GM12878 (cell line): ENCODE measurements around the gene PNMT. TPM values are rescaled to one million over a fixed set of nuclear protein-coding genes. Genes with fewer than 3 reads are reported as not detected.

Source experiments
- ATAC-seq: fragments of 200-7000 bp; cut with Tn5 transposase; 3 replicates; pipeline ENCODE4 v1.9.1; 2020; ENCODE audit warnings: mild to moderate bottlenecking, moderate library complexity
- BruUV-seq: library from RNA; stranded (reverse); fragments of 400-500 nt; replicated peaks from 2 replicates; lab custom pipeline; 2021; lab: Mats Ljungman, UMichigan
- CTCF ChIA-PET: fragments of 300-600 bp; sonication (Branson Sonifier 250); formaldehyde crosslinking; extraction: SDS; loops from one replicate; lab custom pipeline; 2021; ENCODE audit warnings: inconsistent platforms; lab: Yijun Ruan, JAX
- POLR2A ChIA-PET: fragments of 350-600 bp; formaldehyde crosslinking; extraction: SDS; loops from one replicate; lab custom pipeline; 2021; ENCODE audit warnings: inconsistent platforms; lab: Charles Lee
- RAD21 ChIA-PET: fragments of 300-600 bp; sonication (Branson Sonifier 250); formaldehyde crosslinking; loops from one replicate; lab custom pipeline; 2023; ENCODE audit warnings: antibody characterized with exemption; ENCODE audit not compliant: unreplicated experiment; lab: Charles Lee
- SMC1A ChIA-PET: fragments of 300-600 bp; sonication (Branson Sonifier 250); formaldehyde crosslinking; loops from one replicate; lab custom pipeline; 2023; ENCODE audit not compliant: unreplicated experiment, uncharacterized antibody; lab: Charles Lee
- DNase-seq: peaks from one replicate; pipeline ENCODE4 v3.0.0-alpha.2; 2011; ENCODE audit warnings: low read depth, low spot score
- FAIRE-seq: peaks from 3 replicates; lab custom pipeline; 2011; peaks lifted over from hg19 to GRCh38; lab: Jason Lieb, UNC
- H2AFZ ChIP-seq: 2 replicates; pipeline ENCODE4 v1.6.0; 2011; ENCODE audit warnings: low read depth, low read length, control low read depth; ENCODE audit not compliant: control insufficient read depth
- H3K27ac ChIP-seq: 2 replicates; pipeline ENCODE4 v1.5.1; 2011; ENCODE audit warnings: control low read depth; ENCODE audit not compliant: control insufficient read depth, insufficient read depth
- H3K27me3 ChIP-seq, 2 experiments: replicated peaks in 1 of 2; 2 replicates each; pipeline versions ENCODE4 v1.6.0 to v1.6.1; 2011; ENCODE audit warnings: low read length in 1 of 2; ENCODE audit not compliant: control insufficient read depth in 2 of 2, insufficient read depth in 2 of 2
- H3K36me3 ChIP-seq, 2 experiments: 2 replicates each; pipeline ENCODE4 v1.5.1; 2011; ENCODE audit warnings: low read length in 1 of 2; ENCODE audit not compliant: control insufficient read depth in 2 of 2, insufficient read depth in 2 of 2
- H3K4me1 ChIP-seq: 2 replicates; pipeline ENCODE4 v1.6.1; 2011; ENCODE audit warnings: mild to moderate bottlenecking, low read length, moderate library complexity, mixed read lengths; ENCODE audit not compliant: control insufficient read depth, insufficient read depth
- H3K4me2 ChIP-seq: 2 replicates; pipeline ENCODE4 v1.6.0; 2011; ENCODE audit warnings: control low read depth; ENCODE audit not compliant: control insufficient read depth, insufficient read depth
- H3K4me3 ChIP-seq: fragments of 200-600 bp; sonication (generic); 2 replicates; pipeline ENCODE4 v1.5.1; 2016
- H3K79me2 ChIP-seq: 2 replicates; pipeline ENCODE4 v1.6.0; 2011; ENCODE audit warnings: low read length; ENCODE audit not compliant: control insufficient read depth, insufficient read depth
- H3K9ac ChIP-seq: 2 replicates; pipeline ENCODE4 v1.8.0; 2011; ENCODE audit warnings: low read length, control low read depth, mixed read lengths; ENCODE audit not compliant: control insufficient read depth, insufficient read depth
- H3K9me3 ChIP-seq: replicated peaks from 3 replicates; pipeline ENCODE4 v1.5.1; 2011; ENCODE audit warnings: mild to moderate bottlenecking, low read length; ENCODE audit not compliant: control insufficient read depth, insufficient read depth
- H4K20me1 ChIP-seq: 2 replicates; pipeline ENCODE4 v1.6.0; 2011; ENCODE audit not compliant: control insufficient read depth, insufficient read depth
- ELK1 ChIP-seq: IDR thresholded peaks from 2 replicates; pipeline ENCODE4 v1.6.1; 2012; ENCODE audit warnings: low read depth, low read length, improper control_type of control experiment
- IRF4 ChIP-seq: IDR thresholded peaks from 2 replicates; pipeline ENCODE4 v1.6.1; 2011; ENCODE audit warnings: low read depth, low read length
- PAX5 ChIP-seq: IDR thresholded peaks from 2 replicates; pipeline ENCODE4 v1.6.1; 2011; ENCODE audit warnings: low read depth, low read length, borderline replicate concordance
- REST ChIP-seq: IDR thresholded peaks from 2 replicates; pipeline ENCODE4 v1.6.1; 2012; ENCODE audit warnings: mild to moderate bottlenecking, low read depth, low read length
- RUNX3 ChIP-seq: IDR thresholded peaks from 2 replicates; pipeline ENCODE4 v1.6.1; 2012; ENCODE audit warnings: low read length, inconsistent platforms
- SIX5 ChIP-seq: IDR thresholded peaks from 2 replicates; pipeline ENCODE4 v1.6.1; 2011; ENCODE audit warnings: mild to moderate bottlenecking, low read depth, low read length, moderate library complexity; ENCODE audit not compliant: severe bottlenecking
- SMARCA5 ChIP-seq: fragments of 450-650 bp; IDR thresholded peaks from 2 replicates; pipeline ENCODE4 v1.6.1; 2017; ENCODE audit warnings: mild to moderate bottlenecking
- STAT3 ChIP-seq: IDR thresholded peaks from 2 replicates; pipeline ENCODE4 v1.6.1; 2011; ENCODE audit warnings: low read depth, low read length, improper control_type of control experiment
- TCF12 ChIP-seq: IDR thresholded peaks from 2 replicates; pipeline ENCODE4 v1.6.1; 2011; ENCODE audit warnings: low read depth, mild to moderate bottlenecking, low read length
- WGBS: methylation state at CpG from one replicate; pipeline ENCODE4 v1.1.6; 2016; ENCODE audit warnings: low lambda C conversion rate; ENCODE audit not compliant: insufficient replicate concordance, insufficient coverage; ENCODE audit errors: missing lambda C conversion rate; 5-methylcytosine and 5-hydroxymethylcytosine counted together
- in situ Hi-C: fragments of 300-500 bp; cut with MboI; formaldehyde crosslinking; loops from 9 replicates; pipeline ENCODE4 v1.14.3; 2018; ENCODE audit warnings: mixed read lengths
- intact Hi-C: fragments of 100-400 bp; cut with micrococcal nuclease; formaldehyde crosslinking; loops from one replicate; pipeline ENCODE4 v1.14.2; 2022; ENCODE audit not compliant: unreplicated experiment
- polyA plus RNA-seq, 11 experiments: library from polyadenylated mRNA; depleted of rRNA in 4 of 11; unstranded in 6 of 11; stranded (reverse) in 5 of 11; fragments of >200 nt; fragmentation: Nextera tagmentation in 4 of 11; fragmentation: Illumina TruSeq in 1 of 11; extraction: Ambion mirVana in 4 of 11; extraction: Trizol in 1 of 11; gene quantifications; 1 replicate in 1 of 11; 2 replicates in 10 of 11; pipeline versions ENCODE4 v1.2.1 to v1.2.3, GENCODE V29; 2011 to 2016; ENCODE audit warnings: inconsistent platforms in 2 of 11, missing spikeins in 2 of 11, low read depth in 1 of 11
- total RNA-seq, 4 experiments: library from RNA; depleted of rRNA in 3 of 4; stranded (reverse); fragments of >200 nt in 3 of 4; fragmentation: Illumina TruSeq in 1 of 4; extraction: Trizol in 1 of 4; gene quantifications; 2 replicates each; pipeline versions ENCODE4 v1.2.1 to v1.2.3, GENCODE V29; 2013 to 2021
- TF ChIP-seq, protein P1 (sequence below): fragments of 450-650 bp; IDR thresholded peaks from 2 replicates; pipeline ENCODE4 v1.6.1; 2014; ENCODE audit warnings: mild to moderate bottlenecking

The PNMT gene
- total and polyA plus RNA-seq, 10 of the 15 experiments (the other 5 are each of a cell fraction or from before 2014, with no cell fraction given), result not detected

DNA sequence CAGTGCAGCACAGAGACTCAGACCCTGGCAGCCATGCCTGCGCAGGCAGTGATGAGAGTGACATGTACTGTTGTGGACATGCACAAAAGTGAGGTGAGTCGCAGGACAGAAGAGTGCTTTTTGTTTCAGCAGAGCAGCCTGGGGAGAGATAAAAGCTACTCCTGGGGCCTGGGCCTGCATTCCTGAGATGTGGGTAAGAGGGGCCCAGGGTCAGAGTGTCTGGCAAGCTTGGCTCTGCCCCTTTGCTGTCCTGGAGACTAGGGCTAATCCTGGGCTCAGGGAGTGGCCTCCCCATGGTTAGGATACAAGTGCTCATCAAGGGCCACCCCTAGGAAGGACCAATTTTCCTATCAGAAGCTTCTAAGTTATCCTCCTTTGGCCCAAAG lies 26.8 kb downstream of the PNMT start (continued):
- no peak for TF ChIP-seq SIX5

DNA sequence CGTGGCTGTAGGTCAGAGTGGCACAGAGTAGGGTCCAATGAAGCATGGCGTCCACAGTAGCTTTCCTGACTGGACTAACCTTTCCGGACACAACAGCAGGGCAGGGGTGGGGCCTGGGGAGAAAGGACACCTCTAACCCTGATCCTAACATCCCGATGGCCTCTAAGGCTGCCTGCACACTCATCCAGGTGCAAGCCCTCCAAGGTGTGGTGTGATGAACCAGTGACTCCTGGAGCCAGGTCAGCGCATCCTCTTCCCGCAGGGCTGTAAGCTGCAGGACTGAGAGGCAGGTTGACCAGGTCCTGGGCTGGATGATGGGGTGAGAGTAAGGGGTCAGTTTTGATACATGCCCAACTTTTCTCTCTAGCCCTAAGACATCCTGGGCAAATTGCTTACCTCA lies 28.5 kb downstream of the PNMT start:
- ATAC-seq, result no peak
- ChIA-PET CTCF (interaction anchor here (1.0 to 1.3 kb wide), 3 partner anchors 22 to 75 kb away, joined by 3 read pairs; no protein-coding TSS in a partner anchor), RAD21 (no interaction called here), SMC1A (no interaction called here), POLR2A (interaction anchor here (1.8 kb wide), 1 partner anchor 9 kb away, joined by 5 read pairs; the partner anchor contains the start of gene PGAP3)
- Histone ChIP-seq H3K79me2 (no peaks in the 10 kb centered on the region), H3K27me3 (peaks cover 0 to 7% of the 10 kb centered on the region in 2 experiments; a peak in 2 of 4 replicates), H3K4me2 (no peak overlapping the region), H3K4me1 (no peaks in the 10 kb centered on the region), H3K27ac (no peak overlapping the region), H3K4me3 (no peak overlapping the region), H3K9ac (no peak overlapping the region), H3K36me3 (no peaks in the 10 kb centered on the region), H3K9me3 (no peaks in the 10 kb centered on the region), H2AFZ (no peak overlapping the region), H4K20me1 (no peaks in the 10 kb centered on the region)
- intact Hi-C loops, result no loop called here
- in situ Hi-C loops, result no loop called here
- no TSS peak for BruUV-seq
- FAIRE-seq, result no peak
- no peak for TF ChIP-seq RUNX3
- no peak for TF ChIP-seq SMARCA5
- no peak for TF ChIP-seq REST
- TF ChIP-seq STAT3, result no peak
- no peak for TF ChIP-seq PAX5
- TF ChIP-seq SIX5, result no peak
- TF ChIP-seq IRF4, result no peak
- TF ChIP-seq, protein P1, sequence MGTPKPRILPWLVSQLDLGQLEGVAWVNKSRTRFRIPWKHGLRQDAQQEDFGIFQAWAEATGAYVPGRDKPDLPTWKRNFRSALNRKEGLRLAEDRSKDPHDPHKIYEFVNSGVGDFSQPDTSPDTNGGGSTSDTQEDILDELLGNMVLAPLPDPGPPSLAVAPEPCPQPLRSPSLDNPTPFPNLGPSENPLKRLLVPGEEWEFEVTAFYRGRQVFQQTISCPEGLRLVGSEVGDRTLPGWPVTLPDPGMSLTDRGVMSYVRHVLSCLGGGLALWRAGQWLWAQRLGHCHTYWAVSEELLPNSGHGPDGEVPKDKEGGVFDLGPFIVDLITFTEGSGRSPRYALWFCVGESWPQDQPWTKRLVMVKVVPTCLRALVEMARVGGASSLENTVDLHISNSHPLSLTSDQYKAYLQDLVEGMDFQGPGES, result no peak
- TF ChIP-seq TCF12, result no peak
- TF ChIP-seq ELK1, result no peak
- DNase-seq, result no peak
- 67% methylated on average over 6 of the region's 6 CpGs for WGBS
